ENCODE data around the gene NR2F1. TPM values are rescaled to one million over a fixed set of nuclear protein-coding genes. Genes with fewer than 3 reads are reported as not detected.
A peak's percentile ranks its signal among the peaks of the same experiment; 100 is the strongest.
"Not testable (repeated sequence)": the region's sequence is repeated elsewhere in the genome, so short reads cannot be mapped to it uniquely, and the experiment has no call there.

Gene NR2F1
- not detected for polyA plus RNA-seq (2012; ENCODE audit: insufficient read depth, insufficient read length)

DNA sequence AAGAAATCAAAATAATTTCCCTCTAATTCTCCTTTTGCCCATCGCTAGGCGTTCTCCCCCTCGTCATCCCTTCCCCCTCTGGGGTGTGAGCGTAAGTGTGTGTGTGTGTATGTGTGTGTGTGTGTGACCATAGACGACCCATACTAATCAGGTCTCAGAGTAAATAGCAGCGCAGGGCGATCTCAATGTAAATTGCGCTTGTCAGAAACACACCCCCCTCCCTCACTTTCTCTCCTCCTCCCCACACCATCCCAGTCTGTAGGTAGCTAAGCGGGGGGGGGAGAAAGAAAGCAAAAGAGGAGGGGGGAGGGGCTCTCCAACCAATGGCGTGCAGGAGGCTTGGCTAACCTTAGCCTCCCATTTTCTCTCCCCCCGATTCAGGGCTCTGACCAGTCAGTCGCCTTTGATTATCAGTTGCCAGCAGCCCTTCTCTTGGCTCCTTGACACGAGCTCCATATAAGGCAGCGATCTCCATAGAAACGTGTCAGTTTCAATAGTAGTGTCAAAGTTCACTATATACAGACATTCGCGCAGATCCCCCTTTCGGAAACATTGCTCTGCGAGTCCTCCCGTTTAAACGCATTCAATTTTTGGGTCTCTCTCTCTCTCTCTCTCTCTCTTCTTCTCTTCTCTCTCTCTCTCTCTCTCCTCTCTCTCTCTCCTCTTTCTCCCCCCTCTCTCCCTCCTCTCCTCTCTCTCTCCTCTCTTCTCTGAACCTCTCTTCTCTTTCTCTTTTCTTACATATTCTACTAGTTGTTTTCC, at the start of gene NR2F1:
TSS of gene NR2F1 (plus strand) at position 546 of the 762 bp plus-strand sequence. CDS start 1,802 bp downstream, outside the sequence.
- H3K4me3 ChIP-seq (ENCODE audit: low read length), result peak within 1 kb of the TSS; percentile 52
- DNase-seq (ENCODE audit: low read depth, low spot score), result peak; percentile 46

DNA sequence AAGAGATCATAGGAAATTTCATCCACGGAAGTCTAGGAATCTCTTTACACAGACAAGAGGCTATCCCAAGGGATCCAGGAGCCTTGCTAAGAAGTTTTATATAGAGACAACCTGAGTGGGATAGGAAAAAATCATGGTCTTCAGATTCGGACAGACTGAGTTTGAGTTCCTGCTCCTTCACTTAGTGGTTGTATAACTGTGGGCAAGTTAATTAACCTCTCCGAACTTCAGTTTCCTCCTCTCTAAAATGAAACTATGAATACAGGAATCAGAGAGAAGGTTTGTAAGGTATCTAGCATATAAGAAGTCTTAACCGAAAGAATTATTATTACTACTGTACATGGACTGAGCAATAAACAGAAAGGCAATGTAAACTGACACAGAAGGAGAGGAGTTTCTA, 37.1 kb upstream of the NR2F1 start:
- no peak for DNase-seq (ENCODE audit: low read depth, low spot score)
- H3K4me3 ChIP-seq (ENCODE audit: low read length), result no peak overlapping the region

DNA sequence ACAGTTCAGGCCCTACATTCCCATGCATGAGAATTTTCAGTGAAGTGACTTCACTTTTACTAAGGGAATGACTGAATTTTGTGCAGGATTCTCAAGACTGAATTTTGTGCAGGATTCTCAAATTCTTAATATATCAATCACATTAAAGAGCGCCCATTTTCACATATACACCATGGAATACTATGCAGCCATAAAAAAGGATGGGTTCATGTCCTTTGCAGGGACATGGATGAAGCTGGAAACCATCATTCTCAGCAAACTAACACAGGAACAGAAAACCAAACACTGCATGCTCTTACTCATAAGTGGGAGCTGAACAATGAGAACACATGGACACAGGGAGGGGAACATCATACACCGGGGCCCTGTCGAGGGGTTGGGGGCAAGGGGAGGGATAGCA, 33.4 kb upstream of the NR2F1 start:
- DNase-seq (ENCODE audit: low read depth, low spot score); H3K4me3 ChIP-seq (ENCODE audit: low read length): not testable (repeated sequence)

DNA sequence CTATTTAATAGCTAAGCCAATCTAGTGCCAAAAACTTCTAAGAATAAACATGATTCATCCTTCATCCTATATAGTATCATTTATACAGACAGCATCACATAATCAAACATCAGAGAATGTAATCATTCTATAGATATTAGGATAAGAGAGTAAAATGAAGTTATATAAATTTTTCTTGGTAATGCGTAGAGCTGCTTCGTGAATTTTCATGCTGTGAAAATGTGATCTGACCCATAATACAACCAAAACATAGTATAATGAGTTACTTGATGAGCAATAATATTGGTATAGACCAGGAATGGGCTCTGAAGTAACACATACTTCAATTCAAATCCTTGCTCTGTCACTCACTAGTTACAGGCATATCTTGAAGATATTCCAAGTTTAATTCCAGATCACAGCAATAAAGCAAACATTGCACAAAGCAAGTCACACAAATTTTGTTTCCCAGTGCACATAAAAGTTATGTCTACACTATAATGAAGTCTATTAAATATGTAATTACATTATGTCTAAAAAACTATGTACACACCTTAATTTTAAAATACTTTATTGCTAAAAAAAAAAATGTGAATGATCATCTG, 25.9 kb upstream of the NR2F1 start:
- DNase-seq (ENCODE audit: low read depth, low spot score), result no peak

DNA sequence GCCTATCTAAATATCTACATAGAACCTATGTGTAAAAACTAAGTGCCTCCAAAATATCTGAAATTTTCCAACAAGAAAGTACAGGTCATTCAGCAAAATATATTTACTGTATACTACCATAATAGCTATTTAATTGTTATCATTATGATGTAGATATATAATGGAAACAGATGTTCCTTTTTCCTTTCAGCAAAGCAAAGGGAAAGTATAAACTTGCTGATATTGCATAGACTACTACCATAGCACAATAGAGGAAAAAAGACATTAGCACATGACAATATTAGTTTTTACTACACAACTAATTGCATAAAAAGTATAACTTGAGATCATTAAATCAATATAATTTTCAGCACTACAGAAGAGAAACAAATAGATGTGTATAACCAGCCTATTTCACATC, 16.9 kb upstream of the NR2F1 start:
- no peak for DNase-seq (ENCODE audit: low read depth, low spot score)
- H3K4me3 ChIP-seq (ENCODE audit: low read length), result no peak overlapping the region

More for the DNA sequence above, 25.9 kb upstream of the NR2F1 start:
- H3K4me3 ChIP-seq (ENCODE audit: low read length), result no peak overlapping the region

DNA sequence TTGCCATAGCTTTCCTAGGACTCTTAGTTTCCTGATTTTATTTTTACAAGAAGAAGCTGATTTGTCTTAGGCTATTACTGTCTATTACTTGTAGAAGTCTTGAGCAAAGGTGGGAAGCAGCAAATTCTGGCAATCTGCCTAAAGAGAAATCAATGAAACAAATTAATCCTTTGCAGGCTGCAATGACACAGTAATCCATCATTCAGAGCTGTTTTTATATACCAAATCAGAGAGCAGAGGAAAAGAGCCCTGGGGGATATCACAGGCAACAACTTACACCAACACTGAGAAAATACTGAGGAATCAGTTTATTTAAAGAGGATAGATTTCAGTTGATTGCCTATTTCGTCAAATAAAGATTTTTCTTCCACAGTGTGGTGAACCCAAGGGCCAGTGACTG, 15.6 kb upstream of the NR2F1 start:
- no peak overlapping the region for H3K4me3 ChIP-seq (ENCODE audit: low read length)
- DNase-seq (ENCODE audit: low read depth, low spot score), result no peak

DNA sequence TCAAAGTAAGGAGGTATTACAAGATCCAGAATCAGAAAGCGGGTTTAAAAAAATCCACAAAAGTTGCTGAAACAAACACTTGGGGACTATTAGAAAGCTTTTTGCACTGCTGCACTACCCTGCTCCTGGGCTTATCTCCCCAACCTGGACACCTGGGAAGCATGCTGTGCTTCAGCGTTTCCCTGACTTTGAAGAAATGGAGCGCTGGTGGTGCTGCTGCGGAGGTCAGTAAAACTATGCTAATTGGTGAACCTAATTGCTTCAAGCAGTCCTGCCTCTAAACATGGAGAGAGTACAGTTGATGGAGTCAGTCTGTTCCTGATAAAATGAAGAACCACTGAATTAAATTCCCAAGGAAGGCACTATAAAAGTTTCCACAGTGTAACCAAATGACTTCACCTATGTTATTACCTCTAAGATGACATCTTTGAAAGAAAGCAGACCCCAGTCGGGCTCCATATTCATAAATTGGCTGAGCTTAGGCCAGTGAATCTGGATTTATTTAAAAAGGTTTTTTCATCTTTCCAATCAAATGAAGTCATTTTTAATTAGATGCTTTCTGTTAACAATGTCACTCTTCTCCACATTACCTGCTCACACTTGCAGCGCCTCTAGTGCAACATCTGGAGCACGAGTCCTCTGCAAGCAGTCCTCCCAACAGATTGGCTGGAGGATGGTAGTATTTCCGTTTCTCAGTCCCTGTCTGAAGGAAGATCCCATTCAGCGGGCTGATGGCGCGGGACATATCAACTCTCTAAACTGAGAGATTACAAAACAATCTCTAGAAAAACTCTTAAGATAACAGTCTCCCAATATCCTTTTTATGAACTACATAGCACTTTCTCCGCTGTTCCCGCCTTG, 13.5 kb upstream of the NR2F1 start:
- DNase-seq (ENCODE audit: low read depth, low spot score), result no peak
- H3K4me3 ChIP-seq (ENCODE audit: low read length), result no peak overlapping the region

DNA sequence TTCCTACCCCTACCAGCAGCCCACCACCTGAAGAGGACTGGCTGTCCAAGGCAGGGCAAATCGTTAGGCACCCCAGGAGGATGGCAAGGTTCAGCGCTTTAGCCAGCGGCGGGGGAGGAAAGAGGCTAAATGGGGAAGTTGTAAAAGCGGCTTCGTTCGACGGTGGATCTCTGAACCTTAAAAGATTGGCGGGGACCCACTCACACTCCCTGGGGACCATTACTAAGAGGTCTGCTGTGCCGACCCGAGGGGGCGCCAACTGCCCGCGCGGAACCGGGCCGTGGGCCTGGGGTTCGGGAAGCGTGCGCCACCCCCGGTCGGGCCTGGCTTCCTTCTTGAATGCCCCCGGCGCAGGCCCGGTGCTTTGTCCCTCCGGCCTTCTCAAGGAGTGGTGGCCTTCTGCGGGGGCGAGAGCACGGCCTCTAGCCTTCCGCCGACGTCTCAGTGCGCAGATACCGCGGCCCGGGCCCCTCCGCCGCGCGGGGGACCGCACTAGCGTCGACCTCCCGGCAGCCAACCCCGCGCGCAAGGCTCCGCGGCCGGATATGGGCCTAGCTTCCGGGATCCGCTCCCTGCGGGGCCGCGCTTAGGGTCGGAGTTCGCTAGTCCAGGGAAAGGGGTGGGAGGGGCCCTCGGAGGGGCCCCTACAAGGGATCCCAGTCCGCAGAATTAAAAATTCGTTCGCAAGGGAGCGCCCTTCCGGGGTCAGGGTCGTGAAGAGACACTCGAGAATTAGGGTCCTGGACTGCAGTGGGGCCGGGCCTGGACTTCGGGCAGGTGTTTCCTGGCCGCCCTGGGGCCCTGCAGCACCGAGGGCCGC, 12.5 kb upstream of the NR2F1 start:
- no peak overlapping the region for H3K4me3 ChIP-seq (ENCODE audit: low read length)
- no peak for DNase-seq (ENCODE audit: low read depth, low spot score)

DNA sequence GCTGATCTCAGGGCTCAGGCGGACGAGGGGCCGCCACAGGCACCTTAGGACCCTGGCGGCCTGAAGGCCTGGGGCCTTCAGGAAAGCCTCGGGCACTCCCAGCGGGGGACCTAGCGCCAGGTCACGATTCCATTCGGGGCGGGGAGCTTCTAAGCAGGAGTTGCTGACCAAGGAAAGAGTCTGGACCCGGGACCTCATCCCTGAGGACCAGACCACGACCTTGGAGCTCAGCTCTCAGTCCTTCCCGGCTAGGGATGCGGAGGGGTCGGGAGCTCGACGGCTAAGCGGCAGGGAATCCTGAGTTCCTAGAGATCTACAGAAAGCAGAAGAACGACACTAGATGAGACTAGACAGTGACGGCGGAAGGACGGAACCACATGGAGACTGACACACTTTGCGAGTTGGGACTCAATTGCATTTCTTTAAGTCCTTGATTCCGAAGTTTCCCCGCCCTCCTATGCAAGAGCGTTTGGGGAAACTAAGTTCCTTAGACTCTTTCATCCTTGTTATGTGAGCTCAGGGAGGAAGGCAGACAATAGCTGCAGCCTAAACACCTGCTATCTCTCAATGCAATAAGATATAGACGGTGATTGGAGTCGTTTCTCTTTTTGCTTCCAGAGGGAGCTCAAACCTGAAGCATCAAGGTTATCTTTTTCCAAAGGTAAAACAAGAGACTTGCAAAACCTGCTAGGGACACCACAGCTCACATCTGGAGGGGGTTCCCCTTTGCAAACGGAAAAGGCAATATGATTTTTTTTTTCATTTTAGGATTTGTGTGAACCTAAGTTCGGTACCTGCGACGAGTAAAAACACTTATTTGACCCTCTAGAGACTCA, 11.7 kb upstream of the NR2F1 start:
- no peak for DNase-seq (ENCODE audit: low read depth, low spot score)
- H3K4me3 ChIP-seq (ENCODE audit: low read length), result no peak overlapping the region

DNA sequence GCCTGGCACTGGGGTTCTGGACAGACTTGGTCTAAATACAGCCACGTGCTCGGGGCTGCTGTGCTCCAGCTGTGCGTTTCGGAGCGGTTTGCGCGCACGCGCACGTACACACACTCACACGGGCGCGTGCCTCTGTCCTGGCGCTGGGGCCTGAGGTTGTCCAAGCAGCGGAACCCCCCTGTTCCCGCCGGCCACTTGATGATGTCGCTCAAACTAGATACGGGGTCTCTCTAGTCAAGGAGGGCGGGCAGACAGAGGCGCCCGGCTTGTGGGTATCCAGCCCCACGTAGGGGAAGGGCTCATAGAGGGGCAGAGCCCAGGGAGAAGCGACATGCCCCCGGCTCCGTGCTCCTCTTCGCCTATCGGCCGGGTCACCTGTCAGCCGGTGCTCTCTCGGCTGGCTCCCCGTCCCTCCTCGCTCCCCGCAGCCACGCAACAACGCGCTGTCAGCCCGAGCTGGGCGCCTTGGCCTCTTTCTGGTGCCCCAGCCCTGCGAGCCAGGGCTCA, 10.9 kb upstream of the NR2F1 start:
- no peak overlapping the region for H3K4me3 ChIP-seq (ENCODE audit: low read length)

DNA sequence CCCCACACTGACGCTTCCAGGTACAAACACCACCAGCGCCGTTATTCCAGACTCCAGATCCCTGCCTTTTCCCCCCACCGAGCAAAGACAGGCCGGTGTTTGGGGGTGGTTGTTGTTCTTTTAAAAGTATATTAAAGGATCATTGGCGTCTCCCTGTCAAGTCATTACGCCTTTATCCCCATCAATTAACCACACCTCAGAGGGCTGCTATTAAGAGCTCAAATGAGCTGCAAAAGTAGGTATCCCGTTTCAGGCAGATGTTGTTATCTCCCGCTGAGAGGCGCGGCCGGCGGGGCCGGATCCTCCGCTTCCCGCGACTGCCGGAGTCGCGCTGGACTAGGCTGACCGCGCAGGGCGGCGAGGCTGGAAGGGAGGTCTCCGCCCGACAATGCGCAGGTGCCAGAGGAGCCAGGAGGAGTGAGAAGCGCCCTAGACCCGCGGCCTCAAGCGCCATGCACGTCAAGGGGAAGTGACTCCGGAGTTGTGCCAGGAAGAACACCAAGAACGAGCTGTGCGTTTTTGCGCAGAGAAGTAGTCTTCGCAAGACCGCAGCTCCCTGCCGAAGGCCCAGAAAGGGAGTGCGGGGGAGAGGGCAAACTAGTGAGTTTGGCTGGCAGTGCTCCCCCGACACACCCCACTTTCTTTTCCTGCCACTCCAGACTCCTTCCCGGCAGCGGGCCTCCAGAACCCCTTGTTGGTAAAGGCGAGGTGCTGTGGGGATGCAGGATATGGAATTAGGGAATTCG, 10.2 kb upstream of the NR2F1 start:
- DNase-seq (ENCODE audit: low read depth, low spot score), result no peak
- H3K4me3 ChIP-seq (ENCODE audit: low read length), result no peak overlapping the region

More for the DNA sequence above, 10.9 kb upstream of the NR2F1 start:
- no peak for DNase-seq (ENCODE audit: low read depth, low spot score)

DNA sequence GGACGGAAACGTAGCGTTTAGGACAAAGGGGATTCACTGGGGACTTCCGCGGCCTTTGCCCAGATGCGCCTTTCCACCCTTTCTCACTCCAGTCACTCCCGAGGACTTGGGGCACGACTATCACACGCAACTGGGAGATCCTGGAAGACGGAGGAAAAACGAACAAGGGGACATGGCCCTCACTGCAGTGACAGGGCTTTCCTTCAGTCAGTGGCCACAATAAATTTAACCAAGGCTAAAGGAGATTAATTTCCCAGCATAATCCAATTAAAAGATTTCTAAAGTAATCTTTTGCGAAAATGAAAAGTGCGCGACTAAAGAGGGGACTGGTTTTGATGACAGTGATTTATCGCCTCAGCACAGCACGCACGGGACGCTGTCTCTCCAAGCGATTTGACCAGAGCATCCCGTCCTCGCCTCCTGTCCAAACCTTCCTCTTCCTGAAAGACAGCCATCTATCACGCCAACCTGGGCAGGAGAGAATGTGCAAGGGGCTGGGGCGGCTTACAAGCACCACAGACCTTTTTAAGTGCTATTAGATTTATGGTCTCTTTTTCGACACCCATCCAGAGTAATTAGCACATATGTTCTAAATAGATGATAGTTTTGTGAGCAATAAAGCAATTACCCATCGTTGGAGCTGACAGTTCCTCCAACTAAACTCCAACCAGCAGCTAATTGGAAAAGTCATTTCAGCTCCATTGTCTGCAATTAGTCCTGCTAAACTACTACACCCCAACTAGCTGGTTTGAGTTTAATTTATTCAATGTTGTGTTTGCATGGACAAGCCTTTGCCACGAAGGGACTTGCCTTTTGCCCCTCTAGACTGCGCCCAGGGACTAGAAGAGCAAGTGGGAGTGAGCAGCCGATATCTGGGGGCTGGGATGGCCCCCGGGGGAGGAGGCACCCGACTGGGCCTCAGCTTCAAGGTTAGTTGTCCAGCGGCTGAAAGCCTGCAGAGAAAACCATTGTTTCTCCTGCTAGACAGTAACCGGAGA, 9.4 kb upstream of the NR2F1 start:
- no peak overlapping the region for H3K4me3 ChIP-seq (ENCODE audit: low read length)

DNA sequence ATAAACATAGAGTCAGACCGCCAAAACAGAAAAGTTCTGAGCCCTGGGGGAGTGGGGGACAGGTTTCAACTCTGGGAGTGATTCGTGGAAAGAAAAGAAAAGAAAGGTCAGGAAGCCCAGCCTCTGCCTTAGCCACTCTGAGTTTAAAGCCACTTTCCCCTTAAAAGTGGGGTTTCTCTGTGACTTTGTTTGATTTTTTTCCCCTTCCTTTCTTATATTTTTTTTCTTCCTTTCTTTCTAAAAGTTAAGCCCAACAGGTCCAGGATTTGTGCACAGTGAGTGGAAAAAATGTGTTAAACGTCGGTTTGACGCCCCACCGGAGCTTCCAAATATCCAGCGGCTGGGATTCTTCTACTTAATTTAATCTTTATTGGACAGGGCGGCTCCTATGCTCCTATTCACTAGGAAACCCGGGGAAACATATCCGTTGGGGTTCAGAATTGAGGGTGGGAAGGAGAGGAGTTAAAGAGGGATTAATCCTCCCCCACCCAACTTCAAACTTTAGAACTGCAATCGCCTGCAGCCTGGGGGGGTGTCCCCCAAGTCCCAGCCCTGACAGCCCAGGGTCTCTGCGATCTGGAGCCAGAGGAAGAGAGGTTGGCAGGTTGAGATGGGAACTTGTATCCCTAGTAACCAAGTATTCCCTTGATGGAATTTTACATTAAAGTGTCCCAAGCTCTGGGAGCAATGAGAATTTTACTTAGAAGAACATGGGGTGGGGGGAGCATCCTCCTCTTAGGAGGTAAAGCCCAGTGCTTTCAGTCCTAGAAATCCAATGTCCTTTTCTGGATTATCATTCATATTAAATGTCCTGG, 8.3 kb upstream of the NR2F1 start:
- no peak for DNase-seq (ENCODE audit: low read depth, low spot score)
- no peak overlapping the region for H3K4me3 ChIP-seq (ENCODE audit: low read length)

More for the DNA sequence above, 9.4 kb upstream of the NR2F1 start:
- DNase-seq (ENCODE audit: low read depth, low spot score), result no peak

DNA sequence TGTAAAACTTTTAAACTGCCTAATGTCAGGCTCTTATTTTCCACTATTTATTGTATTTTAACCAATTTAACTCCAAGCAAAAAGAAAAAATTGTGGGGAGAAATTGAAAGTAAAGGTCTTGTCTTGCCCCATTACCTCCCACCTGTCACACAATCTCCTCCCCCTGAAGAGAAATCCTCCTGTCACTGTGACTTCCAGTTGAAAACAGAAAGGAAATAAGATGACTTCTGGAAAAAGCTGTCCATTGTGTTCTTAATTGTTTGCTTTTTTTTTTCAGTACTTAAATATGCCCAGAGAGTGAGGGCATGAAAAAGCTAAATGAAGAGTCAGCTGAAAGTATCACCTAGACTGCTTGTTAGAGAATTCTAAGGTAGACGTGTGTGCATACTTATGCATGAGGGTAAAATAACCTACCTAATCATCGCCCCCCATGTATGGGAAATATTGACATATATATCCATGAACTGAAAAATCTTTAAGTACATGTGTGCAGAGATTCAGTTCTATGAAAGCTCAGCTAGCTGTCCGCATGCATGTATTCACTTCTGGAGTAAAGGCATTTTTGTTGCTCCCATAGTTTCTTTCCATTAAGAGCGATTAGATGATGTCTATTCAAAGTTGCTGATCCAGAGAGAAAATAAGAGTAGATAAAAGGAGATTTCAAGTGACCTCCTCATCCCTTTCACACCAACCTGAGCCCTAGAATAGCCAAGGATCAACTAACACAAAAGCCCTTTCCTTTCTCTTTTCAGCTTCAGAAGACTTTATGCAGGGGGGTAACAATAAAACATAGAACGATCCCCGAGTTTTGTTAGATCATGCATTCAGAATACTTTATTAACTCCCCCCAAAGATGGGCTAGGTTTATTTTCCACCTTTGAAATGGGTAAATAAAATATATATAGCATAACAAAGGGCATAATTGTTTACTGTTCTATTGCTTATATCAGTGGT, 7.3 kb upstream of the NR2F1 start:
- DNase-seq (ENCODE audit: low read depth, low spot score), result no peak
- H3K4me3 ChIP-seq (ENCODE audit: low read length), result no peak overlapping the region

Data from Jurkat, Clone E6-1 (cell line).